GM18951 (cell line): ENCODE results near the gene SERPINA1.

Experiments used
- POLR2A ChIP-seq: IDR thresholded peaks from 4 replicates; pipeline ENCODE4 v1.6.1; 2011; ENCODE audit warnings: mild to moderate bottlenecking; ENCODE audit not compliant: insufficient read length, insufficient read depth; ENCODE audit errors: extremely low read depth
- in situ Hi-C: fragments of 300-500 bp; cut with MboI; formaldehyde crosslinking; loops from one replicate; pipeline ENCODE4 v1.12.0; 2022; ENCODE audit warnings: low sequenced_read_pairs, mixed read lengths, inconsistent platforms; ENCODE audit not compliant: unreplicated experiment

The SERPINA1 gene

DNA sequence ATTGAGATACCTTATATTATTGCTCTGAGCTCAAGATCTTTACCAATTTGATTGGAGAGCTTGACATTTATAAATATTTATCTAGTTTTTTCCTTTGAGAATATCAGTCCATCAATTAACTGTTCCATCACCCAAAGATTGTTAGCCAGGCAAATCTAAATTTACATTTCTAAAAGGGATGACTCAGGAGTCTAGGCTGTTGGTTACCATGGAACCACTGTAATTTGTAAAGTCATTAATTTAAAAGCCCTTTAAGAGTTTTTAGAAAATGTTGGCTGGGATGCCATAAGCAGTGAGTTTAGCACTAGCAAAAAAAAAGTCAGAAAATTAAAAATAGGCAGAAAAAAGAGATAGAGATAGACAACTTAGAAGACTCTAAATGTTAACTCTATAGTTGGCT lies 19.5 kb upstream of the SERPINA1 start:
- in situ Hi-C loops: no loop called here
- no peak for TF ChIP-seq POLR2A

DNA sequence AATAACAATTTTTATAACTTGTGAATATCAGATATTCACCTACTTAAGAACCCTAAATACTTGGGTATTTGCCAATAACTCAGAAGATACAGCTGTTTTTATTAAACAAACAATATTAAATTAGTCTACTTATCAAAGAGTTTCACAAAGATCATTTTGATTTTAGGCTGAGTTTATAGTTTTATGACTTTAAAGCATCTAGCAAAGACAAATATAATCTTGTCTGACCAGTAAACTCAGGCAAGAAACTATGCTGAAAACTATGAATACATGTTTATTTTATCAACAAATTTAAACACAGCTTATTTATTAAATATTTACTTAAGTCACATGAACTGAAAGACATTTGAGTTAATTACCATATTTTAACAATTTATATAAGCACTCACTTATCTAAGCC lies 18.5 kb upstream of the SERPINA1 start:
- in situ Hi-C loops: no loop called here
- TF ChIP-seq POLR2A: no peak

DNA sequence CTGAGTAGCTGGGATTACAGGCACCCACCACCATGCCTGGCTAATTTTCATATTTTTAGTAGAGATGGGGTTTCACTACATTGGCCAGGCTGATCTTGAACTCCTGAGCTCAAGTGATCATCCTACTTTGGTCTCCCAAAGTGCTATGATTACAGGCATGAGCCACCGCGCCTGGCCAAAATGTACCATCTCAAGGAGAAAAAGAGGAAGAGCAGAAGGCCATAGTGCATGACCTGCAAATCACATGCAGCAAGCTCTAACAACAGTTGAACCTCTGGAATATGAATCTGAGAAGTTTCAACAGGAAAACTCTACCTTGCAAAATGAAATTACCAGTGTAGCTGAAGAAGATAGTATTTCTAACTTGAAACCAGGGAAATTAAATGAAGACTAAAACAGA lies 17.1 kb upstream of the SERPINA1 start:
- TF ChIP-seq POLR2A: no peak
- in situ Hi-C loops: no loop called here

DNA sequence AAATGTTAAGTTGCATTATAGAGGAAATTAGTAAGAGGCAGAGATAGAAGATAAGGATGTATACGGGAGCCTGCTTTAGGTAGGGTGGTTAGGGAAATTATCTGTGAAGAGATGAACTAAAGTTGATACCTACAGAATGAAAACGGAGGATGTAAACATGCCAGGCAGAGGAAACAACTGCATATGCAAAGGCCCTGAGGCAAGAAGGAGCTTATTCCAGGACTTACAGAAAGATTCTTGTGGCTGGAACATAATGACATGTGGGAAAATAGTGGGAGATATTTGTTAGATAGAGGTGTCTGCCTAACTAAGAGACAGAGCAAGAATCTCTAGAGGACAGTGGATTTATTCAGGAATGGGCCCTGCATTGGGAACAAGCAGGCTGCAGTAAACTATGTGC lies 16.2 kb upstream of the SERPINA1 start:
- no peak for TF ChIP-seq POLR2A
- in situ Hi-C loops: no loop called here

DNA sequence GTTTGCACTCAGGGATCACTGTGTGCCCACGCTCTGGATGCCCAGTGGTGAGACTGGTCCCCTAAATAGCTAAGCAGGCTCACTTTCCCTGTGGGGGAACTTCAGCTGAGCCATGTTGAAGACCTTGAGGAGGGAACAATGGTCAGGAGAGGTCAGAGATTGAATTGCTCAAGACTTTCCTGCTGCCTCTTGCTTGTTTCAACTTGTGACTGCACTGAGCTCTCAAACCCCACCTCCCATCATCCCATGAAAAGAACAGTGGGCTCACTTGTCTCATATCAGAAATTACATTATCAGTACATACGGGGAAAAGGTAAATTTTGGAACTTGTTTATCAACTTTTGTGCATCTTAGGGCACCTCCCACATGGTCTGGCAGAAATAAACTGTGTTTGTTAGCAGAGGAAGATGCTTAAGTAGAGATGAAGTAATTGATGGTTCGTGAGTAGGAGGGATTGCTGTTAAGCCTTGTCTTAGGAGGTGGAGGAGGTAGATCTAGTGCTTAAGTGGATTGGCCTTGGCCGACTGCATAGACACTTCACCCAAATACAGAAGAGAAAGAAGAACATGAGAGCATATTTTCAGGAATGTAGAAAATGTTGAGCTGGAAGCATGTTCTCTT lies 15.0 kb upstream of the SERPINA1 start:
- in situ Hi-C loops: no loop called here
- TF ChIP-seq POLR2A: no peak

DNA sequence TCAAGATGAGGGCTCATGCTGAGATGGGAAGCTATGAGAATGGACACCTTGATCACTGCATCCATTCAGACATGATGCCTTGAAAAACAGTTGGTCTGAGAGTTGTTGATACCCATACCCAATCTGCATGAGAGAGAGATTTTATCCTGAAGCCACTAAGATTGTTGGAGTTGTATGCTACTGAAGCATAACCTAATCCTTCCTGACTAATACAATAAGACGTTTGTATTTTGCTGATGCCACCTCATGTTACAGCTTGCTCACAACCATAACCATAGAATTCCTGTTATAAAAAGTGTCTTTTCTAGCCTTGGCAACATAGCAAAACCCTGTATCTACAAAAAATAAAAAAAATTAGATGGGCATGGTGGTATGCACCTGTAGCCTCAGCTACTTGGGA lies 12.7 kb upstream of the SERPINA1 start:
- no peak for TF ChIP-seq POLR2A
- in situ Hi-C loops: no loop called here

DNA sequence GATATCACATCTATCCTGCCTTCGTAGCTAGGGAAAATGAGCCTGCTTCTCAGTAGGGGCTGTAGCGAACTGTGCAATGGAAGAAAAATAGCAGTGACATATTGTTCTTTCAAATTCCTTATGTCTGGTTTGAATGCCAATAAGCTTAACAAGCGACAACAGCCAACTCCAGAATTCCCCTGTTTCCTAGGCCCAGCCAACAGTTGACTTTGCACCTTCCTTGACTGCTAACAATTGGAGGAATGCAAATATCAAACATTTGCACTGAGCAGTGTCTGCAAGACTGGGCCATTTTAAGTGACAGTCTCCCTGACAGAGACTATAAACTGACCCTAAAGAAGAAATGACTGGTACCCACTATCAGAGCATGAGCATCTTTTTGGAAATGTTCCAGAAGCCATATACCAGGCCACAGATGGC lies 12.0 kb upstream of the SERPINA1 start:
- in situ Hi-C loops: no loop called here
- TF ChIP-seq POLR2A: no peak

DNA sequence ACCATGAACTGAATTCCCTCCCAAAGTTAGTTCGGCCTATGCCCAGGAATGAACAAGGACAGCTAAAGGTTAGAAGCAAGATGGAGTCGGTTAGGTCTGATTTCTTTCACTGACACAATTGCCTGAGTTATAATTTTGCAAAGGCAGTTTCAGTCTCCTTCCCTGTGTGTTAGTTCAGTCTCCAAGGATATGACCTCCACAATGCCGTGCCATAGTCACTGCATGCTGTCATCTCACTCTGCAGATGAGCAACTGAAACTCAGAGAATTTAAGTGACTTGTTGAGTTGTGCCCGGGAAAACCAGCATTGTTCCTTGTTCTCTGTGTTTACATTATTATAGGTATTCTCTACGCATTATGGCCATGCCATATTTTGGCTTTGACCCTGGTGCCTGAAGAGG lies 10.1 kb upstream of the SERPINA1 start:
- no peak for TF ChIP-seq POLR2A
- in situ Hi-C loops: no loop called here

DNA sequence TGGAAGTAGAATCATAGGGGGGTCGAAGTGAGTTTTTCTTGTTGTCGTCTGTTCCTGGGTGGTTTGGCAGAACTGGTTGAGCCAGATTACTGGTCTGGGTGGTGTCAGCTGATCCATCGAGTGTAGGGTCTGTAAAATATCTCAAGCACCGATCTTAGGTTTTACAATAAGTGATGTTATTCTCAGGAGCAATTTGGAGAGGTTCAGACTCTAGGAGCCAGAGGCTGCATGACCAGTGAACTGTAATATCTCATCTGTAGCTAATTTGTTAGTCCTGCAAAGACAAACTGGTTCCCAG lies 9.7 kb upstream of the SERPINA1 start:
- in situ Hi-C loops: no loop called here
- no peak for TF ChIP-seq POLR2A

DNA sequence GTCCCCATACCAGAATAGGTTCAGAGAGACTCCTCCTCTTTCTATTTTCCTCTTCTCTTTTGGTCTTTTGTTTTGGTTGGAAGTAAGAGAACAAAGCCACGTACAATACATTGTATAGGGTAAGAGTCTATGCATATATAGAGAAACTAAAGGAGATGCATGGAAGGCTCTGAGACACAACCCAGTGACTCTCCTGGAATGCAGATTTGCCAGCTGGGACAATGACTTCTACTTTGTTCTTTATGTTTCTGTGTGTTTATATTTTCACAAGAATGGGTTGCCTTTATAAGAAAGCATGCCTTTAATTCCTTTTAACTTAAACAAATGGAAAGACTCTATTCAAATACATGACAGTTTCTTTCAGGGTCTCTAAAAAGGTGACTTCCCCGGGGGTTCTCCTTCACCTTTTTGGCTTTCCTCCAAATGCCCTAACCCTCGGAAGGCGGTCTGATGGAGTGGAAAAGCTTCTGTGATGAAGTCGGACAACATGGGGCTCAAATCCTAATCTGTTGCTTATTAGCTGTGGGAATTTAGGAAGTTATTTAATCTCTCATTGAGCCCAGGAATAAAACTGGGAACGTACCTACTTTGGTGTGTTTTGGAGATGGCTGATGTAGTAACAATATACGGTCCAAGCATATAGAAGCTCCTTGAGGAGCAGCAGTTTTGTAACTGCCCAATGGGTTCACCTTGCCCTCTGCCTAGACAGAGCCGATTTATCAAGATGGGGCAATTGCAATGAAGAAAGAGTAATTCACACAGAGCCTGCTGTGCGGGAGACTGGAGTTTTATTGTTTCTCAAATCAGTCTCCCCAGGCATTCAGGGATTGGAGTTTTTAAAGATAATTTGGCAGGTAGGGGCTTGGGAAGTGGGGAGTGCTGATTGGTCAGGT lies 9.1 kb upstream of the SERPINA1 start:
- no peak for TF ChIP-seq POLR2A
- in situ Hi-C loops: no loop called here

DNA sequence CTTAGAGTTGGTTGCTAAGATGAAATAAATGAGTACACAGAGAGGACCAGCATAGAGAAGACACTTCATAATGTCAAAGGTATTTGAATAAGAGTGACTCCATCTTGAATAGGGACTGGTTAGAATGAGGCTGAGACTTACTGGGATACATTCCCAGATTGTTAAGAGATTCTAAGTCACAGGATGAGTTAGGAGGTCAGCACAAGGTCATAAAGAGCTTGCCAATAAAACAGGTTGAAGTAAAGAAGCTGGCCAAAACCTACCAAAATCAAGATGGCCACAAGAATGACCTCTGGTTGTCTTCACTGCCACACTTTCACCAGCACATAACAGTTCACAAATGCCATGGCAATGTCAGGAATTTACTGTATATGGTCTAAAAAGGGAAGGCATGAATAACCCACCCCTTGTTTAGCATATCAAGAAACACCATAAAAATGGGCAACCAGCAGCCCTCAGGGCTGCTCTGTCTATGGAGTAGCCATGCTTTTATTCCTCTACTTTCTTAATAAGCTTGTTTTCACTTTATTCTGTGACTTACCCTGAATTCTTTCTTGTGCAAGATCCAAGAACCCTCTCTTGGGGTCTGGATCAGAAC lies 8.3 kb upstream of the SERPINA1 start:
- no peak for TF ChIP-seq POLR2A
- in situ Hi-C loops: no loop called here

DNA sequence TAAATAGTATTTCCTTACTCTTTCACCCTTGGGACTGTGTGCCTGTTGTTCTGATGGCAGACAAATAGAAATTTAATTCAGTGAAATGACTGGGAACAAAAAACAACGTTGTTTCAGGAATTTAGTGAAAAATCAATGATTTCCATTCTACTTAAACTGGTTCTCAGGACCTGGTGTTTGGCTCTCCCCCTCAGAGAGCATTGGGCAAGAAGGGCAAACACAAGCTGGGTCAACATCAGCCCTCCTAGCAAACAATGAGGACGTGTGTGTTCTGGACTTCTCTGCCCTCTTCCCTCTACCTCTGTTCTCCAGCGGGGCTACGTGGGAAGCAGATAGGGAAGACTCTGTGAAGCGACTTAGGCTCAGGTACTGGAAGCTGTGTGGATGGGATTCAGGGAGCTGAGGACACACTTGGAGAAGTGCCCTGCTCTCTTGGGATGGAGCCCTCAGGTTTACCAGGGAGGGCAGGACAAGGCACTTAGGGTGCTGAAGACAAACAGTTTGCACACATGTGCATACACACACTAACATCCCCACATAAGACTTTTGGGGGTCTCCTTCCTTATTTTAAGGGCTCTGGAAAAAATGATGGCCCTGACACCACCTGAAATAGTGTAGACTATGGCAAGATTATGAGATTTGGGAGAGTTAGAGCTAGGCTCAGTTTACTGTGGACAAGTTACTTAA lies 7.6 kb upstream of the SERPINA1 start:
- in situ Hi-C loops: no loop called here
- no peak for TF ChIP-seq POLR2A

DNA sequence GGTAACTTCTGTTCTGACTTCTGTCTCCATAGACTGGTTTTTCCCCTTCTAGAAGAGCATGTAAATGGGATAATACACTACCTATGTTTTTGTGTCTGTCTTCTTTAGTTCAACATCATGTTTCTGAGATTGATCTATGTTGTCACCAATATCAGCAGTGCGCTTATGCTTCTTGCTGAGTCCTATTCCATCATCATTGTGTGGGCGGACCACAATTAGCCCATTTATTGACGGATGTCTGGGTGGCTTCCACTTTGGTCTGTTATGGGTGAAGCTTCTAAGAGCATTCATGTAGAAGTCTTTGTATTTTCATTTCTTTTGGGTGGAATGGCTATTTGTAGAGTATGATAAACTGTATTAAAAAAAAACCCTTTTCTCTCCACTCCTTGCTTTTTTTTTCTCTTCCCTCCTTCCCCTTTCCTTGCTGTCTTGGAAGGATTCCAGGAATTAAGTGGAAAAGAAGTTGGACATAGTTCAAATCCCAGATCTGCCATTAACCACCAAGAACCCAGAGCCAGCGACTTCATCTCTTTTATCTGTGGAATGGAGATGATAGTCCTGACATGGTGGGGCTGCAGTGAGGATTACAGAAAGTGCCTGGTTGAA lies 7.0 kb upstream of the SERPINA1 start:
- in situ Hi-C loops: no loop called here
- no peak for TF ChIP-seq POLR2A
